ENCODE data around the gene SLC35D2.

SLC35D2 gene

GRCh38 chr9:96399325-96399633 is 15.8 kb upstream of the SLC35D2 start:
- CTCF ChIA-PET: interaction anchor here (1.2 to 2.1 kb wide), 4 partner anchors 9 to 268 kb away, joined by 3 to 9 read pairs (median 4); no protein-coding TSS in a partner anchor
- no peak for DNase-seq (ENCODE audit: extremely low spot score)
- POLR2A ChIA-PET: no interaction called here
- TF ChIP-seq, protein P1, sequence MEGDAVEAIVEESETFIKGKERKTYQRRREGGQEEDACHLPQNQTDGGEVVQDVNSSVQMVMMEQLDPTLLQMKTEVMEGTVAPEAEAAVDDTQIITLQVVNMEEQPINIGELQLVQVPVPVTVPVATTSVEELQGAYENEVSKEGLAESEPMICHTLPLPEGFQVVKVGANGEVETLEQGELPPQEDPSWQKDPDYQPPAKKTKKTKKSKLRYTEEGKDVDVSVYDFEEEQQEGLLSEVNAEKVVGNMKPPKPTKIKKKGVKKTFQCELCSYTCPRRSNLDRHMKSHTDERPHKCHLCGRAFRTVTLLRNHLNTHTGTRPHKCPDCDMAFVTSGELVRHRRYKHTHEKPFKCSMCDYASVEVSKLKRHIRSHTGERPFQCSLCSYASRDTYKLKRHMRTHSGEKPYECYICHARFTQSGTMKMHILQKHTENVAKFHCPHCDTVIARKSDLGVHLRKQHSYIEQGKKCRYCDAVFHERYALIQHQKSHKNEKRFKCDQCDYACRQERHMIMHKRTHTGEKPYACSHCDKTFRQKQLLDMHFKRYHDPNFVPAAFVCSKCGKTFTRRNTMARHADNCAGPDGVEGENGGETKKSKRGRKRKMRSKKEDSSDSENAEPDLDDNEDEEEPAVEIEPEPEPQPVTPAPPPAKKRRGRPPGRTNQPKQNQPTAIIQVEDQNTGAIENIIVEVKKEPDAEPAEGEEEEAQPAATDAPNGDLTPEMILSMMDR (IDR thresholded peaks at IDR 0.05; ENCODE audit: control extremely low read depth, extremely low read depth, low read depth, missing control alignments): no peak

- ChIA-PET POLR2A (no interaction called here), CTCF (interaction anchor here (1.2 to 2.1 kb wide), 4 partner anchors 8 to 268 kb away, joined by 3 to 9 read pairs (median 4); no protein-coding TSS in a partner anchor)
- DNase-seq (ENCODE audit: extremely low spot score): peak; percentile 28
Observed at GRCh38 chr9:96398582-96399324, 15.2 kb upstream of the SLC35D2 start.

DNA sequence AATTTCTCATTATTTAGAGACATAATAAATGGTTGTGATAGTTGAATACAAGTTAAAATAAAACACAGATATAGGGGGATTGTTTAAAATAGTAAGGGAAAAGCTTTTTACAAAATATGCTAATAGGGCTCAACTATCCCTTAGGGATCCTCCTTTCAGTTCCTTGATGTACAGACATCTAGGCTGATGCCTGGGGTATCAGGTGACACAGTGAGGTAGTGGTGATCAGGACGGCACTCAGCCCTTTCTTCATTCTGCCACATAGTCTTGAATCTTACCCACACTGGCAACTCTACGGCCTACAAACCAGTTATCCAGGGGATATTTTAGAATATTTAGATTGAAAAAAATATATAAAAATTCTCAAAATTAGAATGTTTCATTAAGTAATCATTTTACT is 12.5 kb upstream of the SLC35D2 start:
- TF ChIP-seq, protein P1 (IDR thresholded peaks at IDR 0.05; ENCODE audit: control extremely low read depth, extremely low read depth, low read depth, missing control alignments): no peak
- CTCF ChIA-PET: no interaction called here
- DNase-seq (ENCODE audit: extremely low spot score): no peak
- POLR2A ChIA-PET: no interaction called here

More at GRCh38 chr9:96398582-96399324, 15.2 kb upstream of the SLC35D2 start:
- TF ChIP-seq, protein P1 (IDR thresholded peaks at IDR 0.05; ENCODE audit: control extremely low read depth, extremely low read depth, low read depth, missing control alignments): no peak

DNA sequence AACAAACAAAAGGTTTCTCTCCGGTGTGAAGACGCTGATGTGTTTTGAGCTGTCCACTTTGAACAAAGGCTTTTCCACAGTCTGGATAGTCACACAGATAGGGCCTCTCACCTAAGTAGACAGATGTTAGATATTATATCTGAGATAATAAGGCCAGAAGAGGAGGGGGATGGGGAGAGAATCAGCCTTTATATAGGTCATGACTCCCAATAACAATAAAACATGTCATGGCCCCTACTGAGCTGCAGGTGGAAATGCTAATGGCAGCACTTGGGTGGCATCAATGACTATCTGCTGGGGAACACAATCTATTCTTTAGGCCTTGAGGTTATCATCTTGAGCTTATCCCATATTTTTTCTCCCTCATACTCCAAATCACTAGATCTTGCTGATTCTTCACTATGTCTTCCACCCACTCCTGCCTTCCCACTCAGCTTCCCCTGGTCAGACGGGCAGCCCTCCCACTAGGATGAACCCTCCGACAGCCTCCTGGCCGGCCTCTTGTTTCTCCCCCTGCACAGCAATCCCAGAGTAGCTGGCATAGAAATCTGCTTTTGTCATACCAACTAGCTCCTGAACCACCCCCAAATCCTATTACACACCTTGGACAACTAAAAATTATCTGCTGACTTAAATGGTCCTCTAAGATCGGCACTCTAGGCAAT is 11.5 kb upstream of the SLC35D2 start:
- TF ChIP-seq, protein P1 (IDR thresholded peaks at IDR 0.05; ENCODE audit: control extremely low read depth, extremely low read depth, low read depth, missing control alignments): no peak
- ChIA-PET POLR2A (no interaction called here), CTCF (interaction anchor here (0.7 to 1.2 kb wide), 4 partner anchors 9 to 15 kb away, joined by 3 read pairs; partner anchors contain the start of gene SLC35D2)

DNA sequence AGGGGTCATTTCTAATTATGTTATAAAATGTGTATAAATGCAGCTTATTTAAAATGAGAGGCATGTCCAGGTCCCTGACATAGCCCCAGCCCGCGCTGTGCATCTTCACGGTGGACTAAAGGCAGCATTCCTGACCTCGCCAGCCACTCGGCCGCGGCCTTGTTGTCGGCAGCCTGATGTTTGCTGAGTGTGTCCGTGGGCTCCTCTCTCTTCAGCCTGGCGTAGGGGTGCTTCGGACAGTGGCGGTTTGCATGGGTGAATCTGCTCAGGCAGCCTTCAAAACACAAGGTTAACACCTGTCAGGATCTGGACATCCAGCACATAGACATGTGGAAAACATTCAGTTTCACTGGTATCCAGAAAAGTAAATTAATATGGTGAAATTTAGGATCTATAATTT is 8.8 kb upstream of the SLC35D2 start:
- DNase-seq (ENCODE audit: extremely low spot score): no peak
- TF ChIP-seq, protein P1 (IDR thresholded peaks at IDR 0.05; ENCODE audit: control extremely low read depth, extremely low read depth, low read depth, missing control alignments): no peak
- ChIA-PET POLR2A (no interaction called here), CTCF (interaction anchor here (1.2 to 1.7 kb wide), 2 partner anchors 10 to 17 kb away, joined by 3 to 4 read pairs; no protein-coding TSS in a partner anchor)

More for the DNA sequence above, 11.5 kb upstream of the SLC35D2 start:
- DNase-seq (ENCODE audit: extremely low spot score): no peak

GRCh38 chr9:96391021-96391765 is 7.7 kb upstream of the SLC35D2 start:
- no peak for DNase-seq (ENCODE audit: extremely low spot score)
- TF ChIP-seq, protein P1 (IDR thresholded peaks at IDR 0.05; ENCODE audit: control extremely low read depth, extremely low read depth, low read depth, missing control alignments): no peak
- ChIA-PET CTCF (interaction anchor here (0.9 to 2.4 kb wide), 5 partner anchors 8 to 21 kb away, joined by 3 to 6 read pairs (median 3); no protein-coding TSS in a partner anchor), POLR2A (interaction anchor here (0.6 kb wide), 1 partner anchor 86 kb away, joined by 4 read pairs; no protein-coding TSS in a partner anchor)
